ENCODE measurements around the gene SLC4A1AP. TPM values are rescaled to one million over a fixed set of nuclear protein-coding genes. Genes with fewer than 3 reads are reported as not detected.
A peak's percentile ranks its signal among the peaks of the same experiment; 100 is the strongest.

SLC4A1AP gene
- total RNA-seq, 1 donor from 2014 or later: 19.1 TPM

DNA sequence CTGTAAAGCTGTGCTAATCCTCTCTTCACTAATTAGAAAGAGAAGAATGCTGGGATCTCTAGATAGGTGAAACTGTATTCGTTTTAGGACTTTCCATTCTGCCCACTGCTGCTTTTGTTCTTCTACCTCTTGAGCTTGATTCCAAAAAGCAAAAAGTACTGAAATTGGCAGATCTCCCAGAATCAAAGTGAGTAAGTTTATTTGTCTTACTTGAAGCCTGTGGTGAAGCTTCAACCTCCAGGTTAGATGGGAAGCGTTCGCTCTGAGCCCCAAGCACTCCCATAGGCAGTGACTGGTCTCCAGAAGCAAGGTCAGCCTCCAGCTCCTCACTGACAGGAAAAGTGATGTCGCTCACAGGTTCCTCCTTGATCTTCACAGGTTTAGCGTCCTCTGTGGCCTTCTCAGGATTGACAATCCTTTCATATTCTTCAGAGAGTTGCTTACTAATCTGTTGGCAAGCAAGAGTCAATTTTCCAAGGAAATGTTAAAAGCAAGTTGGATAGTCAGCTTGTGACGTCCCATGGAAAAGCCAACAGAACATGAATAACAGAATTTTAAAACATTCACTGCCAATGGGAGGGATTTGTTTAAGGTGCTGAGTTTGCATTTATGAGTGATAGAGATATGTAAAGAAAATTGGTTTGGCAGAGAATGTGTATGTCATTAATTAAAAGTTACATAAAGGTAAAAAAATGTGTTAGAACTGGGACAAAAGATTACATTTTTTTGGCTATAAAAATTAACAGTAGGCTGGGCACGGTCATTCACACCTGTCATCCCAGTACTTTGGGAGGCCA is 8.3 kb upstream of the SLC4A1AP start:
- Mint-ChIP-seq H3K9me3 (no peaks in the 10 kb centered on the region), H3K36me3 (peaks cover 41% of the 10 kb centered on the region), H3K27me3 (ENCODE audit: low read depth) (no peaks in the 10 kb centered on the region), H3K27ac (no peak overlapping the region), H3K4me3 (no peak overlapping the region), H3K4me1 (no peaks in the 10 kb centered on the region)
- no peak for TF ChIP-seq CTCF (IDR thresholded peaks at IDR 0.05; ENCODE audit: unreplicated experiment)
- DNase-seq (ENCODE audit: low spot score in 2 of 2, unreplicated experiment in 2 of 2): no peak

DNA sequence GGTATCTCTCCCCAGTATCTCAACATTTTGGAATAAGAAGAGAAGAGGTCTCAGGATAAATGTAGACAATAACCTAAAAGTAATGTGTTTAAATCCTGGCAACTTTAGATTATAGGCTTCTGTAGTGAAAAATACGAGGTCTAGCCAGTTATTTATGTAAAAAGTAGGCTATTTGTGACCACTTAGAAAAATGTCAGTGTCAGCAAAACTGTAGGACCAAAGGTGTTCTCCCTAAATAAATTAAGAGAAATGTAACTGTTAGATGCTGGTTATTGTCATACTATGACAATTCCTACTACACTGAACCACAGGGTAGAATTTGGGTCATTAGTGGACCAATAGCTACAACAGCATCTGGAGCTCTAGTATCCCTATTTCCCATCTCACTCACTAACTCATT is 2.3 kb upstream of the SLC4A1AP start:
- no peaks in the 10 kb centered on the region for H3K27me3 Mint-ChIP-seq (ENCODE audit: low read depth)
- peak overlapping the region; percentile 98 for H3K4me3 Mint-ChIP-seq
- peaks cover 32% of the 10 kb centered on the region for H3K4me1 Mint-ChIP-seq
- DNase-seq (ENCODE audit: low spot score in 2 of 2, unreplicated experiment in 2 of 2): no peak
- no peak for TF ChIP-seq CTCF (IDR thresholded peaks at IDR 0.05; ENCODE audit: unreplicated experiment)
- peaks cover 24% of the 10 kb centered on the region for H3K36me3 Mint-ChIP-seq
- H3K27ac Mint-ChIP-seq: no peak overlapping the region
- H3K9me3 Mint-ChIP-seq: no peaks in the 10 kb centered on the region

DNA sequence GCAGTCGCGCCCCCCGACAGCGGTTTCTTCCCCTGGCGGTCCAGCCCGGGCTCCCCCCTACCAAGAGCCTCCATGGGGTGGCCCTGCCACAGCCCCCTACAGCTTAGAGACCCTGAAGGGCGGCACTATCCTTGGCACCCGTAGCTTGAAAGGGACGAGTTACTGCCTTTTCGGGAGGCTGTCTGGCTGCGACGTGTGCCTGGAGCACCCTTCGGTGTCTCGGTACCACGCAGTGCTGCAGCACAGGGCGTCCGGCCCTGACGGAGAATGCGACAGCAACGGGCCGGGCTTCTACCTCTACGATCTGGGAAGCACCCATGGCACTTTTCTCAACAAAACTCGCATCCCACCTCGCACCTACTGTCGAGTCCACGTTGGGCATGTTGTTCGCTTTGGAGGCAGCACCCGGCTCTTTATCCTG is 475 bp downstream of the SLC4A1AP start:
- DNase-seq (ENCODE audit: low spot score in 2 of 2, unreplicated experiment in 2 of 2): no peak
- Mint-ChIP-seq H3K27ac (peak overlapping the region; percentile 99), H3K4me3 (peak overlapping the region; percentile 98), H3K4me1 (peaks cover 32% of the 10 kb centered on the region), H3K9me3 (no peaks in the 10 kb centered on the region), H3K36me3 (peaks cover 30% of the 10 kb centered on the region), H3K27me3 (ENCODE audit: low read depth) (no peaks in the 10 kb centered on the region)
- no peak for TF ChIP-seq CTCF (IDR thresholded peaks at IDR 0.05; ENCODE audit: unreplicated experiment)

- TF ChIP-seq CTCF (IDR thresholded peaks at IDR 0.05; ENCODE audit: unreplicated experiment): no peak
These were observed 1.1 kb downstream of the SLC4A1AP start for GRCh38 chr2:27664622-27665363.

DNA sequence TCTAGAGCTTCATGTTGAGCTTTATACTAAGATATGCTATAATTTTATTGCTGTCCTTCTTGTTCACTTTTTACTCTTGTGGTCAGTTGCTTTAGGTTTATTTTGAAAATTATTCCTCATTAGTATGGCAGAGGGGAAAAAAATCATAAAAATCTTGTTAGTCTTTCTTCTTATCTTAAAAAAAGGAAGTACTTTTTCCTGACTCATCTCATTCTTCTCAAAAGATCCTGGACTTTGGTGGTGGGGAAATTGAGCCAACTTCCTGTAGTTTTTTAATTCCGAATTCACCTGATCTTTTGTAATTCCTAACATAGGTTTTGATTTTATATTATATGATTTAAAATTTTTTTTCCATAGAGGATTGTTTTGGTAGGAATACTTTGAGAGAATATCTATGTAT is 3.8 kb downstream of the SLC4A1AP start:
- DNase-seq (ENCODE audit: low spot score in 2 of 2, unreplicated experiment in 2 of 2): no peak
- TF ChIP-seq CTCF (IDR thresholded peaks at IDR 0.05; ENCODE audit: unreplicated experiment): no peak
- Mint-ChIP-seq H3K36me3 (peaks cover 29% of the 10 kb centered on the region), H3K9me3 (no peaks in the 10 kb centered on the region), H3K4me1 (peaks cover 26% of the 10 kb centered on the region), H3K27ac (no peak overlapping the region), H3K4me3 (no peak overlapping the region), H3K27me3 (ENCODE audit: low read depth) (no peaks in the 10 kb centered on the region)

More at GRCh38 chr2:27664622-27665363, 1.1 kb downstream of the SLC4A1AP start:
- Mint-ChIP-seq H3K9me3 (no peaks in the 10 kb centered on the region), H3K4me1 (peaks cover 32% of the 10 kb centered on the region), H3K27ac (peak overlapping the region; percentile 48), H3K27me3 (ENCODE audit: low read depth) (no peaks in the 10 kb centered on the region), H3K36me3 (peaks cover 29% of the 10 kb centered on the region), H3K4me3 (peak overlapping the region; percentile 98)
- no peak for DNase-seq (ENCODE audit: low spot score in 2 of 2, unreplicated experiment in 2 of 2)

Measured in mesothelial cell of epicardium (in vitro differentiated cells).